Measurements from ENCODE around the gene GOLGA8S. TPM values are rescaled to one million over a fixed set of nuclear protein-coding genes. Genes with fewer than 3 reads are reported as not detected.
"Not testable (repeated sequence)": the region's sequence is repeated elsewhere in the genome, so short reads cannot be mapped to it uniquely, and the experiment has no call there.

GOLGA8S gene

GRCh38 chr15:23411841-23412240 is 57.3 kb downstream of the GOLGA8S start:
- no peaks in the 10 kb centered on the region for H3K79me1 ChIP-seq (replicated peaks; ENCODE audit: low read length, poor library complexity, severe bottlenecking)
- H4K8ac ChIP-seq (ENCODE audit: low read length) = no peak overlapping the region
- no peak overlapping the region for H3K27ac ChIP-seq (ENCODE audit: low read length, poor library complexity, severe bottlenecking)
- H3K4me1 ChIP-seq (ENCODE audit: control insufficient read depth, insufficient read depth, low read depth, low read length) = no peaks in the 10 kb centered on the region
- H2AK5ac ChIP-seq (ENCODE audit: low read length, severe bottlenecking) = no peak overlapping the region
- H4K91ac ChIP-seq (ENCODE audit: low read length) = no peak overlapping the region
- no peak overlapping the region for H3K18ac ChIP-seq (ENCODE audit: low read depth in 1 of 2, low read length in 2 of 2)
- H2BK120ac ChIP-seq (ENCODE audit: low read depth, low read length) = no peak overlapping the region
- WGBS = 77% methylated on average over 10 of the region's 10 CpGs
- H3K4me3 ChIP-seq (ENCODE audit: insufficient read depth in 1 of 2, low read depth in 1 of 2, low read length in 2 of 2) = no peak overlapping the region
- no peak overlapping the region for H2BK5ac ChIP-seq (ENCODE audit: low read depth, low read length, poor library complexity, severe bottlenecking)
- no peaks in the 10 kb centered on the region for H3K36me3 ChIP-seq (ENCODE audit: control insufficient read depth in 1 of 2, insufficient read depth in 2 of 2, low read depth in 1 of 2, low read length in 2 of 2)
- no peak overlapping the region for H3K14ac ChIP-seq (ENCODE audit: low read length in 2 of 2)
- H2BK12ac ChIP-seq (ENCODE audit: low read length in 2 of 2) = no peak overlapping the region
- H3K4me2 ChIP-seq (ENCODE audit: low read length, poor library complexity, severe bottlenecking) = no peak overlapping the region
- DNase-seq = no peak
- H3K23ac ChIP-seq (ENCODE audit: low read length in 2 of 2) = no peak overlapping the region
- no peak overlapping the region for H3K9ac ChIP-seq (ENCODE audit: low read length)
- H3K27me3 ChIP-seq (ENCODE audit: control insufficient read depth in 1 of 2, insufficient read depth in 1 of 2, low read length in 2 of 2) = peaks cover 0 to 7% of the 10 kb centered on the region in 2 experiments
- H3K9me3 ChIP-seq (ENCODE audit: control insufficient read depth, low read length) = no peaks in the 10 kb centered on the region
- H2BK15ac ChIP-seq (ENCODE audit: low read depth, poor library complexity, severe bottlenecking) = no peak overlapping the region
- no peak overlapping the region for H3K4ac ChIP-seq (ENCODE audit: low read depth in 1 of 2, low read length in 2 of 2)
- no peak overlapping the region for H2AFZ ChIP-seq (ENCODE audit: low read depth, low read length)

DNA sequence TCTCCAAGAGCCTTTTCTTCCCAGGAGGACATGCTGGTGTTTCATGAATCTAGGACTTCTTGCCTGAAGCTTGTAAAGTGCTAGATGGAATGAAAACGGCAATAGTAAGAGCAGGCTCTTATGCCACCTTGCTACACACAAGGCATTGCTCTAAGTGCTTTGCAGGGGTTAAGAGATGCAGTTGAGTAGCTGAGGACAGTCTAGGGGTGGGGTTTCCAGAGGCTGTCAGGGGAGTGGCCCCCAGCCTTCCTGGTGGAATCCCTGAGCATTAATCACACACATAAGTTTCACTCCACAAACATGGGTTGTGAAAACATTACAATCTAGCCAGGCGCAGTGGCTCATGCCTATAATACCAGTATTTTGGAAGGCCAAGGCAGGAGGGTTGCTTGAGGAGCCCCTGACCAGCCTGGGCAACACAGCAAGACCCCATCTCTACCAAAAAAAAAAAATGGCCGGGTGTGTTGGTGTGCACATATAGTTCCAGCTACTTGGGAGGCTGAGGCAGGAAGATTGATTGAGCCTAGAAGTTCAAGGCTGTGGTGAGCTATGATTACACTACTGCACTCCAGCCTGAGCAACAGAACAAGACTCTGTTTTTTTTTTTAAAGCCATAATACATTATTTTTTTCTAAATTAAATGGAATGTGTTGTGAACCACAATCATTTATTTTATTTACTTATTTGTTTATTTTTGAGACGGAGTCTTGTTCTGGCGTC is 58.5 kb downstream of the GOLGA8S start:
- not testable (repeated sequence) for H2BK15ac ChIP-seq (ENCODE audit: low read depth, poor library complexity, severe bottlenecking); H3K4me2 ChIP-seq (ENCODE audit: low read length, poor library complexity, severe bottlenecking); H3K4ac ChIP-seq (ENCODE audit: low read depth in 1 of 2, low read length in 2 of 2); H3K4me1 ChIP-seq (ENCODE audit: control insufficient read depth, insufficient read depth, low read depth, low read length); H4K91ac ChIP-seq (ENCODE audit: low read length); H3K14ac ChIP-seq (ENCODE audit: low read length in 2 of 2); H2BK120ac ChIP-seq (ENCODE audit: low read depth, low read length); DNase-seq; H3K36me3 ChIP-seq (ENCODE audit: control insufficient read depth in 1 of 2, insufficient read depth in 2 of 2, low read depth in 1 of 2, low read length in 2 of 2); H3K9me3 ChIP-seq (ENCODE audit: control insufficient read depth, low read length); H3K9ac ChIP-seq (ENCODE audit: low read length); H3K27me3 ChIP-seq (ENCODE audit: control insufficient read depth in 1 of 2, insufficient read depth in 1 of 2, low read length in 2 of 2); H3K79me1 ChIP-seq (replicated peaks; ENCODE audit: low read length, poor library complexity, severe bottlenecking); H2AK5ac ChIP-seq (ENCODE audit: low read length, severe bottlenecking); H2BK5ac ChIP-seq (ENCODE audit: low read depth, low read length, poor library complexity, severe bottlenecking); H3K4me3 ChIP-seq (ENCODE audit: insufficient read depth in 1 of 2, low read depth in 1 of 2, low read length in 2 of 2); H3K18ac ChIP-seq (ENCODE audit: low read depth in 1 of 2, low read length in 2 of 2); H3K23ac ChIP-seq (ENCODE audit: low read length in 2 of 2); H4K8ac ChIP-seq (ENCODE audit: low read length); H3K27ac ChIP-seq (ENCODE audit: low read length, poor library complexity, severe bottlenecking); H2AFZ ChIP-seq (ENCODE audit: low read depth, low read length); H2BK12ac ChIP-seq (ENCODE audit: low read length in 2 of 2)
- WGBS = 90% methylated on average over 2 of the region's 5 CpGs

Small RNAs within 50 kb of the gene (small RNA-seq; reads per million reads assigned to genes)
- not detected for gene RN7SL536P (ENCODE audit: low read depth)
